Muscle of arm (tissue), 12 donors: Measurements from ENCODE around the gene BLOC1S2. TPM values are rescaled to one million over a fixed set of nuclear protein-coding genes. Genes with fewer than 3 reads are reported as not detected.

Source experiments
- polyA plus RNA-seq, 12 donors: library from polyadenylated mRNA; unstranded; fragments of 120-200 nt; gene quantifications; one replicate each; pipeline ENCODE4 v1.2.1, GENCODE V29; 2013; ENCODE audit not compliant: insufficient read length in 12 of 12

The BLOC1S2 gene
- polyA plus RNA-seq, 12 donors, result 22.5 to 34.9 (median 28.4) TPM; not detected in 1

Other genes starting within 250 kb of the BLOC1S2 start
- under 1 TPM in 4 of 12 donors, not detected in 8; 0.10 to 0.32 (median 0.20) TPM for gene CPN1, start 204.8 kb downstream of the BLOC1S2 start, polyA plus RNA-seq
- 10 to 100 TPM in 11 of 12 donors, not detected in 1; 32.2 to 49.7 (median 38.7) TPM for gene ERLIN1, start 100.7 kb downstream of the BLOC1S2 start, polyA plus RNA-seq
- gene CHUK, start 57.1 kb downstream of the BLOC1S2 start, polyA plus RNA-seq, result 10 to 100 TPM in 11 of 12 donors, not detected in 1; 10.8 to 20.3 (median 16.3) TPM
- gene CWF19L1, start 19.0 kb downstream of the BLOC1S2 start, polyA plus RNA-seq, result 10 to 100 TPM in 11 of 12 donors, not detected in 1; 18.9 to 31.3 (median 21.0) TPM
- under 1 TPM in 6 of 12 donors, not detected in 6; 0.05 to 0.39 (median 0.18) TPM for gene PKD2L1, start 43.5 kb upstream of the BLOC1S2 start, polyA plus RNA-seq
- gene SCD, start 60.6 kb upstream of the BLOC1S2 start, polyA plus RNA-seq, result 10 to 100 TPM in 11 of 12 donors, not detected in 1; 12.6 to 35.8 (median 21.7) TPM
- gene WNT8B, start 176.3 kb upstream of the BLOC1S2 start, polyA plus RNA-seq, result under 1 TPM in 4 of 12 donors, not detected in 8; 0.09 to 0.15 (median 0.12) TPM
- 10 to 100 TPM in 6 of 12 donors, 1 to 10 TPM in 5, not detected in 1; 4.9 to 30.1 (median 11.3) TPM for gene SEC31B, start 233.2 kb upstream of the BLOC1S2 start, polyA plus RNA-seq
- gene NDUFB8, start 243.2 kb upstream of the BLOC1S2 start, polyA plus RNA-seq, result 100 to 1,000 TPM in 7 of 12 donors, 10 to 100 TPM in 4, not detected in 1; 93.3 to 124 (median 102) TPM
- gene HIF1AN, start 249.3 kb upstream of the BLOC1S2 start, polyA plus RNA-seq, result 10 to 100 TPM in 11 of 12 donors, not detected in 1; 27.1 to 46.3 (median 40.6) TPM